Measurements from ENCODE around the gene EXOC2. TPM values are rescaled to one million over a fixed set of nuclear protein-coding genes. Genes with fewer than 3 reads are reported as not detected.

The EXOC2 gene
- total and polyA plus RNA-seq, 2 donors (not counting 1 experiment from before 2014, with no cell fraction given): 12.2 to 45.0 TPM

DNA sequence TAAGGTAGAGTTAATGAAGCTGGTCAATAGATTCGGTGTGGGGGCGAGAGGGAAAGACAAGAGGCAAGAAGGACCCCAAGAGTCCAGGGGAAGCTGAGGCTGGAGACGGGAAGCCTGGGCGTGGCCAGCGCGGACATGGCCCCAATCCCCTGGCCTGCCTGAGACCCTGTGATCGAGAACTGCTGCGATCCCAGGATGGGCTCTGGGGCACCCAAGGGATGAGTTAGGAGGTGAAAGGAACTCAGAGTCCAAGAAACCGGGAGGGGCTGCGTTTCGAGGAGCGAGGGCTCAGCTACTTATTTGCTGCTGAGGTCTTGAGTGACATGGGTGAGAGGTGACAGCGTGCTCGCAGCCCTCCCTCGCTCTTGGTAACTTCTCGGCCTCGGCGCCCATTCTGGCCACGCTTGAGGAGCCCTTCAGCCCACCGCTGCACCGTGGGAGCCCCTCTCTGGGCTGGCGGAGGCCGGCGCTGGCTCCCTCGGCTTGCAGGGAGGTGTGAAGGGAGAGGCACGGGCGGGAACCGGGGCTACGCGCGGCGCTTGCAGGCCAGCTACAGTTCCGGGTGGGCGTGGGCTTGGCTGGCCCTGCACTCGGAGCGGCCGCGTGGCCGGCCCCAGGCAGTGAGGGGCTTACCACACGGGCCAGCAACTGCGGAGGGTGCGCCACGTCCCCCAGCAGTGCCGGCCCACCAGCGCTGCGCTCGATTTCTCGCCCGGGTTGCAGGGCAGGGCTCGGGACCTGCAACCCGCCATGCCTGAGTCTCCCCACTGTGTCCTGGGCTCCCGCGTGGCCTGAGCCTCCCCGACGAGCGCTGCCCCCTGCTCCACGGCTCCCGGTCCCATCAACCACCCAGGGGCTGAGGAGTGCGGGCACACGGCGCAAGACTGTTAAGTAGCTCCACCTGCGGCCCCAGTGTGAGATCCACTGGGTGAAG lies 243.2 kb downstream of the EXOC2 start:
- Histone ChIP-seq H3K79me2 (ENCODE audit: control insufficient read depth, insufficient read depth, low read length) (no peaks in the 10 kb centered on the region), H3K4me1 (ENCODE audit: control insufficient read depth in 2 of 2, insufficient read depth in 2 of 2, low read length in 2 of 2) (peaks cover 0 to 15% of the 10 kb centered on the region in 2 donors), H3K27ac (ENCODE audit: low read length in 2 of 2) (no peak overlapping the region), H2AFZ (ENCODE audit: insufficient read depth, low read depth, low read length, poor library complexity, severe bottlenecking) (no peak overlapping the region), H3K4me2 (replicated peaks; ENCODE audit: low read depth, low read length, poor library complexity, severe bottlenecking) (no peak overlapping the region), H3K9ac (ENCODE audit: low read length) (no peak overlapping the region), H3K36me3 (replicated peaks in 1 of 2; ENCODE audit: control extremely low read depth in 1 of 2, control insufficient read depth in 1 of 2, extremely low read depth in 1 of 2, insufficient read depth in 2 of 2, low read length in 1 of 2) (no peaks in the 10 kb centered on the region), H4K20me1 (ENCODE audit: control insufficient read depth, insufficient read depth, low read length, poor library complexity, severe bottlenecking) (no peaks in the 10 kb centered on the region), H3K27me3 (replicated peaks in 1 of 4; ENCODE audit: control extremely low read depth in 1 of 4, control insufficient read depth in 3 of 4, insufficient read depth in 4 of 4, low read length in 3 of 4) (no peaks in the 10 kb centered on the region), H3K4me3 (ENCODE audit: control extremely low read depth in 1 of 5, extremely low read depth in 1 of 5, insufficient read depth in 1 of 5, low read depth in 2 of 5, low read length in 4 of 5) (no peak overlapping the region), H3K9me3 (ENCODE audit: control extremely low read depth in 1 of 3, control insufficient read depth in 2 of 3, insufficient read depth in 1 of 3, low read length in 2 of 3) (no peaks in the 10 kb centered on the region)
- 94% methylated on average over 58 of the region's 62 CpGs for WGBS (ENCODE audit: insufficient coverage)
- CTCF ChIA-PET: interaction anchor here (0.9 kb wide), 1 partner anchor 15 kb away, joined by 3 read pairs; no protein-coding TSS in a partner anchor
- H3K27me3 Mint-ChIP-seq: no peaks in the 10 kb centered on the region
- no peaks in the 10 kb centered on the region for H3K9me3 Mint-ChIP-seq (ENCODE audit: insufficient read depth)
- no peak overlapping the region for H3K4me3 Mint-ChIP-seq
- DNase-seq (no peak), ATAC-seq (ENCODE audit: low read depth) (no peak)
- no peak overlapping the region for H3K27ac Mint-ChIP-seq
- intact Hi-C loops (cut with micrococcal nuclease): no loop called here
- no peak for TF ChIP-seq EZH2 (IDR thresholded peaks at IDR 0.05; ENCODE audit: borderline replicate concordance, insufficient read depth, low read depth, low read length, poor library complexity, severe bottlenecking)
- TF ChIP-seq, protein P1, sequence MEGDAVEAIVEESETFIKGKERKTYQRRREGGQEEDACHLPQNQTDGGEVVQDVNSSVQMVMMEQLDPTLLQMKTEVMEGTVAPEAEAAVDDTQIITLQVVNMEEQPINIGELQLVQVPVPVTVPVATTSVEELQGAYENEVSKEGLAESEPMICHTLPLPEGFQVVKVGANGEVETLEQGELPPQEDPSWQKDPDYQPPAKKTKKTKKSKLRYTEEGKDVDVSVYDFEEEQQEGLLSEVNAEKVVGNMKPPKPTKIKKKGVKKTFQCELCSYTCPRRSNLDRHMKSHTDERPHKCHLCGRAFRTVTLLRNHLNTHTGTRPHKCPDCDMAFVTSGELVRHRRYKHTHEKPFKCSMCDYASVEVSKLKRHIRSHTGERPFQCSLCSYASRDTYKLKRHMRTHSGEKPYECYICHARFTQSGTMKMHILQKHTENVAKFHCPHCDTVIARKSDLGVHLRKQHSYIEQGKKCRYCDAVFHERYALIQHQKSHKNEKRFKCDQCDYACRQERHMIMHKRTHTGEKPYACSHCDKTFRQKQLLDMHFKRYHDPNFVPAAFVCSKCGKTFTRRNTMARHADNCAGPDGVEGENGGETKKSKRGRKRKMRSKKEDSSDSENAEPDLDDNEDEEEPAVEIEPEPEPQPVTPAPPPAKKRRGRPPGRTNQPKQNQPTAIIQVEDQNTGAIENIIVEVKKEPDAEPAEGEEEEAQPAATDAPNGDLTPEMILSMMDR (IDR thresholded peaks at IDR 0.05): no peak
- POLR2A ChIA-PET: no interaction called here
- peaks cover 14% of the 10 kb centered on the region for H3K4me1 Mint-ChIP-seq

DNA sequence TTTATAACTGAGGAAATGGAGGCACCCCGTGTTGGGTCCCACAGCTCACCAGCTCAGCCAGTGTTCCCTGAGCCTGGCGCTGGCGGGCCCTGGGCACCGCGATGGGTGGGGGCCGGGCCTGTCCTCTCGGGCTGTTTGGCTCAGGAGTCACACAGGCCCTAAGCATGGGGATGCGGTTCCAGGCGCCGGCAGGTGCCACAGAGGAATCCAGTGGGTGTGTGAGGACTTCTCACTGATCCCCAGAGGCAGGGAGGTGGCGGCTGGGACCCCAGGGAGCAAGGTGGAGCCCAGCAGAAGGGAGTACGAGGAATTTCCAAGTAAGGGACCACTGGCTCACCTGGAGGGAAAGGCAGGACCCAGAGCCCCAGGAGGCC lies 243.9 kb downstream of the EXOC2 start:
- no peak overlapping the region for H3K27ac Mint-ChIP-seq
- CTCF ChIA-PET: no interaction called here
- no peak overlapping the region for H3K4me3 Mint-ChIP-seq
- Histone ChIP-seq H3K4me1 (ENCODE audit: control insufficient read depth in 2 of 2, insufficient read depth in 2 of 2, low read length in 2 of 2) (peaks cover 0 to 15% of the 10 kb centered on the region in 2 donors), H3K4me3 (ENCODE audit: control extremely low read depth in 1 of 5, extremely low read depth in 1 of 5, insufficient read depth in 1 of 5, low read depth in 2 of 5, low read length in 4 of 5) (no peak overlapping the region), H3K9ac (ENCODE audit: low read length) (no peak overlapping the region), H2AFZ (ENCODE audit: insufficient read depth, low read depth, low read length, poor library complexity, severe bottlenecking) (no peak overlapping the region), H3K4me2 (replicated peaks; ENCODE audit: low read depth, low read length, poor library complexity, severe bottlenecking) (no peak overlapping the region), H3K9me3 (ENCODE audit: control extremely low read depth in 1 of 3, control insufficient read depth in 2 of 3, insufficient read depth in 1 of 3, low read length in 2 of 3) (no peaks in the 10 kb centered on the region), H4K20me1 (ENCODE audit: control insufficient read depth, insufficient read depth, low read length, poor library complexity, severe bottlenecking) (no peaks in the 10 kb centered on the region), H3K36me3 (replicated peaks in 1 of 2; ENCODE audit: control extremely low read depth in 1 of 2, control insufficient read depth in 1 of 2, extremely low read depth in 1 of 2, insufficient read depth in 2 of 2, low read length in 1 of 2) (no peaks in the 10 kb centered on the region), H3K27ac (ENCODE audit: low read length in 2 of 2) (no peak overlapping the region), H3K79me2 (ENCODE audit: control insufficient read depth, insufficient read depth, low read length) (no peaks in the 10 kb centered on the region), H3K27me3 (replicated peaks in 1 of 4; ENCODE audit: control extremely low read depth in 1 of 4, control insufficient read depth in 3 of 4, insufficient read depth in 4 of 4, low read length in 3 of 4) (no peaks in the 10 kb centered on the region)
- DNase-seq (no peak), ATAC-seq (ENCODE audit: low read depth) (no peak)
- H3K9me3 Mint-ChIP-seq (ENCODE audit: insufficient read depth): no peaks in the 10 kb centered on the region
- H3K4me1 Mint-ChIP-seq: peaks cover 14% of the 10 kb centered on the region
- no peaks in the 10 kb centered on the region for H3K27me3 Mint-ChIP-seq
- TF ChIP-seq, protein P1 (IDR thresholded peaks at IDR 0.05): no peak
- no peak for TF ChIP-seq EZH2 (IDR thresholded peaks at IDR 0.05; ENCODE audit: borderline replicate concordance, insufficient read depth, low read depth, low read length, poor library complexity, severe bottlenecking)
- POLR2A ChIA-PET: no interaction called here
- intact Hi-C loops (cut with micrococcal nuclease): no loop called here
- 86% methylated on average over 12 of the region's 12 CpGs for WGBS (ENCODE audit: insufficient coverage)

Measured in B cell (primary cell).